DND-41 (cell line): ENCODE results near the gene GABBR1.

Experiments used
- ATAC-seq: fragments of 200-7000 bp; cut with Tn5 transposase; 3 replicates; pipeline ENCODE4 v1.9.1; 2021; ENCODE audit warnings: low read depth; ENCODE audit not compliant: insufficient read depth
- DNase-seq: peaks from one replicate; pipeline ENCODE4 v3.0.0-alpha.2; 2020
- H2AFZ ChIP-seq: 2 replicates; pipeline ENCODE4 v1.6.0; 2012; ENCODE audit warnings: low read depth, low read length
- H3K27ac ChIP-seq: 2 replicates; pipeline ENCODE4 v1.5.1; 2012; ENCODE audit warnings: low read length, inconsistent platforms
- H3K27me3 ChIP-seq: fragments of 200-600 bp; sonication (generic); 2 replicates; pipeline ENCODE4 v1.6.0; 2012; ENCODE audit warnings: low read length, mild to moderate bottlenecking, inconsistent platforms; ENCODE audit not compliant: insufficient read depth, poor library complexity
- H3K36me3 ChIP-seq: 2 replicates; pipeline ENCODE4 v1.5.1; 2012; ENCODE audit warnings: low read length, inconsistent platforms; ENCODE audit not compliant: insufficient read depth
- H3K4me1 ChIP-seq: 2 replicates; pipeline ENCODE4 v1.5.1; 2012; ENCODE audit warnings: mild to moderate bottlenecking, low read length; ENCODE audit not compliant: insufficient read depth
- H3K4me2 ChIP-seq: 2 replicates; pipeline ENCODE4 v1.6.0; 2012; ENCODE audit warnings: mild to moderate bottlenecking, moderate library complexity, low read length, inconsistent platforms; ENCODE audit not compliant: insufficient read depth
- H3K4me3 ChIP-seq, 2 experiments: fragments of 200-600 bp in 1 of 2; shearing (Covaris generic) in 1 of 2; 2 replicates each; pipeline ENCODE4 v1.5.1; 2012 to 2016; ENCODE audit warnings: inconsistent platforms in 2 of 2, low read length in 2 of 2, mild to moderate bottlenecking in 2 of 2, low read depth in 1 of 2, moderate library complexity in 1 of 2
- H3K79me2 ChIP-seq: 2 replicates; pipeline ENCODE4 v1.6.0; 2012; ENCODE audit warnings: low read length, inconsistent platforms; ENCODE audit not compliant: insufficient read depth
- H3K9ac ChIP-seq: 2 replicates; pipeline ENCODE4 v1.6.0; 2012; ENCODE audit warnings: low read depth, mild to moderate bottlenecking, inconsistent platforms, low read length, moderate library complexity
- H3K9me3 ChIP-seq: 2 replicates; pipeline ENCODE4 v1.5.1; 2012; ENCODE audit warnings: low read length, moderate library complexity, mild to moderate bottlenecking, inconsistent platforms; ENCODE audit not compliant: insufficient read depth, severe bottlenecking
- H4K20me1 ChIP-seq: 2 replicates; pipeline ENCODE4 v1.6.0; 2012; ENCODE audit warnings: low read length; ENCODE audit not compliant: insufficient read depth
- CTCF ChIP-seq: IDR thresholded peaks from 2 replicates; pipeline ENCODE4 v1.5.1; 2012; ENCODE audit warnings: borderline replicate concordance, low read length, moderate library complexity, mild to moderate bottlenecking; ENCODE audit not compliant: poor library complexity, severe bottlenecking; ENCODE audit errors: extremely low read depth
- EZH2 ChIP-seq: IDR thresholded peaks from 3 replicates; pipeline ENCODE4 v1.6.1; 2012; ENCODE audit warnings: borderline replicate concordance, low read depth, mild to moderate bottlenecking, moderate library complexity, low read length, inconsistent platforms; ENCODE audit not compliant: severe bottlenecking

GABBR1 gene

GRCh38 chr6:29528300-29528931 lies 104.6 kb downstream of the GABBR1 start:
- no peaks in the 10 kb centered on the region for H4K20me1 ChIP-seq
- H3K79me2 ChIP-seq, result no peaks in the 10 kb centered on the region
- H3K9me3 ChIP-seq, result peaks cover 2% of the 10 kb centered on the region
- no peak overlapping the region for H3K27ac ChIP-seq
- H3K4me3 ChIP-seq, result no peak overlapping the region
- ATAC-seq (no peak), DNase-seq (no peak)
- H3K4me2 ChIP-seq, result no peak overlapping the region
- no peaks in the 10 kb centered on the region for H3K27me3 ChIP-seq
- H2AFZ ChIP-seq, result no peak overlapping the region
- H3K36me3 ChIP-seq, result no peaks in the 10 kb centered on the region
- no peak overlapping the region for H3K9ac ChIP-seq
- H3K4me1 ChIP-seq, result no peaks in the 10 kb centered on the region
- TF ChIP-seq EZH2 (no peak), CTCF (no peak)

DNA sequence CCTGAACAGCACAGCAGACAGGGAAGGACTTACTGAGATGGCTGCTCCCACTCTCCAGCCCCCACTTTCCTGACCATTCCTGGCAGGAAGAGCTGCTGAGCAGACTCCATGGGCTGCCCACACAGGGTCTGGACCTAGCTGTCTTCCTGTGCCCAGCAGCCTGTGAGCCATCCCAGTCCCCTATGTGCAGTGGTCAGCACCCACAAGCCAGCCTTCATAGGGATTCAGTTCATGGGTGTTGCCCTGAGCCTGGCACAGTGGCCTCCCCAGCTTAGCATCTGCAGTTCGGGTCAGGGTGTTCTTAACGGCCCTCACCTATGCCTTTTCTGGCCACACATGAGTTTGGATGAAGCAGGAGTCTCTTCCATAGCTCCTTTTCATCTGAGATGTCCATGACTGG lies 105.4 kb downstream of the GABBR1 start:
- ATAC-seq (no peak), DNase-seq (no peak)
- Histone ChIP-seq H3K4me3 (no peak overlapping the region), H3K4me2 (no peak overlapping the region), H2AFZ (no peak overlapping the region), H3K27ac (no peak overlapping the region), H3K9me3 (peaks cover 6% of the 10 kb centered on the region), H3K79me2 (no peaks in the 10 kb centered on the region), H4K20me1 (no peaks in the 10 kb centered on the region), H3K4me1 (no peaks in the 10 kb centered on the region), H3K27me3 (no peaks in the 10 kb centered on the region), H3K9ac (no peak overlapping the region), H3K36me3 (no peaks in the 10 kb centered on the region)
- TF ChIP-seq CTCF (no peak), EZH2 (no peak)

DNA sequence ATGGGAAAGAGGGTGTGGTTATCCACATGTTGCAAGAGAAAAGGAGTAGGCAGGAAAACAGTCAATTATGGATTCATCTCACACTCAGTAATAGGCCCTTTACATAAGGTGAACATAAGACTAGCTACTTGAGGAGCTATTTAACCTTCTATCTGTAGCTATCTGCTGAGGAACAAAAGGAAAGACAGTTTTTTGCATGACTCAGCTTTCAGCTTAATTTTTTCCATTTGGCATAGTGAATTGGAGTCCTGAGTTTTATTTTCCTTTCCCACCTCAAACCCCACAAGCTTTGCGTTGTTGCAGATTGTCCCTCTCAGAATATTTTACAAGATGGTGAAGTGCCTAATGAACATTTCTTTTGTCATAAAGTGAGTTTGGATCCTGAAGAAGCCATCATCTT lies 105.9 kb downstream of the GABBR1 start:
- no peaks in the 10 kb centered on the region for H3K27me3 ChIP-seq
- DNase-seq, result no peak
- peaks cover 6% of the 10 kb centered on the region for H3K9me3 ChIP-seq
- H3K4me2 ChIP-seq, result no peak overlapping the region
- no peak overlapping the region for H2AFZ ChIP-seq
- TF ChIP-seq CTCF, result no peak
- TF ChIP-seq EZH2, result no peak
- H3K79me2 ChIP-seq, result no peaks in the 10 kb centered on the region
- no peak for ATAC-seq
- no peak overlapping the region for H3K9ac ChIP-seq
- H3K4me1 ChIP-seq, result no peaks in the 10 kb centered on the region
- no peak overlapping the region for H3K4me3 ChIP-seq
- H3K36me3 ChIP-seq, result no peaks in the 10 kb centered on the region
- H4K20me1 ChIP-seq, result no peaks in the 10 kb centered on the region
- no peak overlapping the region for H3K27ac ChIP-seq

- ATAC-seq, result no peak
- no peak for TF ChIP-seq EZH2
- no peak for TF ChIP-seq CTCF
- H3K9me3 ChIP-seq, result peaks cover 6% of the 10 kb centered on the region
- H3K27me3 ChIP-seq, result no peaks in the 10 kb centered on the region
- no peak for DNase-seq
- no peak overlapping the region for H3K9ac ChIP-seq
- H2AFZ ChIP-seq, result no peak overlapping the region
- H3K4me1 ChIP-seq, result no peaks in the 10 kb centered on the region
- no peaks in the 10 kb centered on the region for H4K20me1 ChIP-seq
- no peak overlapping the region for H3K4me3 ChIP-seq
- H3K4me2 ChIP-seq, result no peak overlapping the region
- H3K36me3 ChIP-seq, result no peaks in the 10 kb centered on the region
- H3K27ac ChIP-seq, result no peak overlapping the region
- no peaks in the 10 kb centered on the region for H3K79me2 ChIP-seq
Observed at GRCh38 chr6:29525311-29525639, 107.7 kb downstream of the GABBR1 start.
